H9 (cell line): ENCODE measurements around the gene NHERF1. TPM values are rescaled to one million over a fixed set of nuclear protein-coding genes. Genes with fewer than 3 reads are reported as not detected.
A peak's percentile ranks its signal among the peaks of the same experiment; 100 is the strongest.

Experiments
- DNase-seq: peaks from one replicate; pipeline ENCODE4 v3.0.0-alpha.2; 2017
- H2AFZ ChIP-seq: one replicate; pipeline ENCODE4 v1.6.1; 2013; ENCODE audit warnings: mild to moderate bottlenecking, low read length, control low read depth, moderate library complexity
- H2AK5ac ChIP-seq: 2 replicates; pipeline ENCODE4 v1.6.1; 2013; ENCODE audit warnings: low read length, control low read depth, mixed read lengths; ENCODE audit not compliant: insufficient read length
- H2BK120ac ChIP-seq: one replicate; pipeline ENCODE4 v1.6.1; 2013; ENCODE audit warnings: low read depth, mild to moderate bottlenecking, low read length, control low read depth, inconsistent platforms; ENCODE audit not compliant: poor library complexity, severe bottlenecking
- H2BK12ac ChIP-seq: 2 replicates; pipeline ENCODE4 v1.6.1; 2013; ENCODE audit warnings: low read length, control low read depth, mixed read lengths, low read depth; ENCODE audit not compliant: insufficient read length
- H2BK15ac ChIP-seq: 2 replicates; pipeline ENCODE4 v1.6.1; 2013; ENCODE audit warnings: low read depth, low read length, control low read depth
- H2BK20ac ChIP-seq: one replicate; pipeline ENCODE4 v1.6.1; 2013; ENCODE audit warnings: low read depth, mild to moderate bottlenecking, low read length, control low read depth, inconsistent platforms; ENCODE audit not compliant: poor library complexity, severe bottlenecking
- H2BK5ac ChIP-seq: 2 replicates; pipeline ENCODE4 v1.6.1; 2013; ENCODE audit warnings: low read length, control low read depth, mixed read lengths; ENCODE audit not compliant: insufficient read length
- H3K14ac ChIP-seq: 2 replicates; pipeline ENCODE4 v1.6.1; 2013; ENCODE audit warnings: low read length, control low read depth; ENCODE audit not compliant: insufficient read depth
- H3K18ac ChIP-seq: 2 replicates; pipeline ENCODE4 v1.6.1; 2013; ENCODE audit warnings: low read depth, mild to moderate bottlenecking, mixed read lengths, low read length, control low read depth; ENCODE audit not compliant: insufficient read length
- H3K23ac ChIP-seq: 2 replicates; pipeline ENCODE4 v1.6.1; 2013; ENCODE audit warnings: low read length, control low read depth, mixed read lengths, low read depth; ENCODE audit not compliant: insufficient read length
- H3K23me2 ChIP-seq: 2 replicates; pipeline ENCODE4 v1.6.1; 2013; ENCODE audit warnings: low read depth, mild to moderate bottlenecking, mixed read lengths, low read length, control low read depth; ENCODE audit not compliant: insufficient read length, poor library complexity, severe bottlenecking
- H3K27ac ChIP-seq: 2 replicates; pipeline ENCODE4 v1.5.1; 2013; ENCODE audit warnings: low read length, control low read depth, mixed read lengths, low read depth; ENCODE audit not compliant: insufficient read length
- H3K27me3 ChIP-seq: 2 replicates; pipeline ENCODE4 v1.6.1; 2013; ENCODE audit warnings: low read length, control low read depth, inconsistent platforms; ENCODE audit not compliant: insufficient read depth
- H3K4ac ChIP-seq: 2 replicates; pipeline ENCODE4 v1.6.1; 2013; ENCODE audit warnings: low read depth, mild to moderate bottlenecking, control low read depth, inconsistent platforms, low read length, moderate library complexity
- H3K4me1 ChIP-seq: 2 replicates; pipeline ENCODE4 v1.6.1; 2013; ENCODE audit warnings: low read length, control low read depth, inconsistent platforms; ENCODE audit not compliant: insufficient read depth
- H3K4me2 ChIP-seq: 2 replicates; pipeline ENCODE4 v1.6.1; 2013; ENCODE audit warnings: low read length, control low read depth, mixed read lengths; ENCODE audit not compliant: insufficient read length, insufficient read depth
- H3K56ac ChIP-seq: 2 replicates; pipeline ENCODE4 v1.6.1; 2013; ENCODE audit warnings: low read depth, mild to moderate bottlenecking, mixed read lengths, low read length, control low read depth; ENCODE audit not compliant: insufficient read length
- H3K79me1 ChIP-seq: 2 replicates; pipeline ENCODE4 v1.6.1; 2013; ENCODE audit warnings: low read depth, mild to moderate bottlenecking, moderate library complexity, low read length, control low read depth, inconsistent platforms; ENCODE audit not compliant: insufficient read depth, poor library complexity, severe bottlenecking
- H3K79me2 ChIP-seq: 2 replicates; pipeline ENCODE4 v1.6.1; 2013; ENCODE audit warnings: low read length, control low read depth, inconsistent platforms; ENCODE audit not compliant: insufficient read depth
- H3K9ac ChIP-seq: 2 replicates; pipeline ENCODE4 v1.6.1; 2013; ENCODE audit warnings: low read length, control low read depth, mixed read lengths; ENCODE audit not compliant: insufficient read length; ENCODE audit errors: extremely low read depth
- H3K9me3 ChIP-seq: one replicate; pipeline ENCODE4 v1.6.1; 2013; ENCODE audit warnings: low read depth, low read length, inconsistent platforms; ENCODE audit not compliant: control insufficient read depth
- H3T11ph ChIP-seq: one replicate; pipeline ENCODE4 v1.6.1; 2013; ENCODE audit warnings: mild to moderate bottlenecking, low read length, control low read depth, inconsistent platforms
- H4K20me1 ChIP-seq: one replicate; pipeline ENCODE4 v1.6.1; 2013; ENCODE audit not compliant: control insufficient read depth, insufficient read length, insufficient read depth
- H4K5ac ChIP-seq: 2 replicates; pipeline ENCODE4 v1.6.1; 2013; ENCODE audit warnings: low read depth, mild to moderate bottlenecking, mixed read lengths, low read length, control low read depth; ENCODE audit not compliant: insufficient read length
- H4K8ac ChIP-seq: replicated peaks from 2 replicates; pipeline ENCODE4 v1.6.1; 2013; ENCODE audit warnings: low read length, control low read depth, mixed read lengths, low read depth; ENCODE audit not compliant: insufficient read length
- H4K91ac ChIP-seq: 2 replicates; pipeline ENCODE4 v1.6.1; 2013; ENCODE audit warnings: low read depth, mild to moderate bottlenecking, moderate library complexity, mixed read lengths, low read length, control low read depth; ENCODE audit not compliant: insufficient read length
- H3K27ac Mint-ChIP-seq, 3 experiments: 2 replicates in 2 of 3; 3 replicates in 1 of 3; pipeline ENCODE4 v1.8.0; 2020 to 2021; ENCODE audit warnings: mixed read lengths in 3 of 3, mild to moderate bottlenecking in 1 of 3, moderate library complexity in 1 of 3
- H3K27me3 Mint-ChIP-seq: 2 replicates; pipeline ENCODE4 v1.8.0; 2021; ENCODE audit warnings: low read depth, mild to moderate bottlenecking, moderate library complexity, mixed read lengths
- H3K36me3 Mint-ChIP-seq, 3 experiments: 2 replicates in 2 of 3; 3 replicates in 1 of 3; pipeline ENCODE4 v1.8.0; 2020 to 2021; ENCODE audit warnings: low read depth in 3 of 3, mixed read lengths in 3 of 3; ENCODE audit not compliant: insufficient read depth in 1 of 3
- H3K4me1 Mint-ChIP-seq, 2 experiments: 2 replicates each; pipeline ENCODE4 v1.8.0; 2020; ENCODE audit warnings: mixed read lengths in 2 of 2
- H3K4me3 Mint-ChIP-seq, 2 experiments: 2 replicates in 1 of 2; 3 replicates in 1 of 2; pipeline ENCODE4 v1.8.0; 2020 to 2021; ENCODE audit warnings: mild to moderate bottlenecking in 2 of 2, mixed read lengths in 2 of 2, moderate library complexity in 1 of 2
- H3K9me3 Mint-ChIP-seq, 2 experiments: 2 replicates in 1 of 2; 3 replicates in 1 of 2; pipeline ENCODE4 v1.8.0; 2020; ENCODE audit warnings: mild to moderate bottlenecking in 2 of 2, mixed read lengths in 2 of 2, moderate library complexity in 1 of 2
- CTCF ChIP-seq: fragments of 200-600 bp; sonication (generic); conservative IDR thresholded peaks from 3 replicates; pipeline ENCODE4 v1.8.0; 2021; ENCODE audit warnings: antibody characterized with exemption, mild to moderate bottlenecking
- WGBS: extraction: QIAGEN DNeasy Blood & Tissue Kit; methylation state at CpG from one replicate; pipeline ENCODE4 v1.1.7; 2013; ENCODE audit warnings: missing lambda C conversion rate, low lambda C conversion rate, mixed read lengths; ENCODE audit not compliant: insufficient read length; ENCODE audit errors: extremely low coverage; 5-methylcytosine and 5-hydroxymethylcytosine counted together
- total RNA-seq: library from RNA; stranded (reverse); gene quantifications from 2 replicates; pipeline ENCODE4 v1.2.1, GENCODE V29; 2021

The NHERF1 gene
- total RNA-seq, 1 experiment from 2014 or later: 74.4 TPM

DNA sequence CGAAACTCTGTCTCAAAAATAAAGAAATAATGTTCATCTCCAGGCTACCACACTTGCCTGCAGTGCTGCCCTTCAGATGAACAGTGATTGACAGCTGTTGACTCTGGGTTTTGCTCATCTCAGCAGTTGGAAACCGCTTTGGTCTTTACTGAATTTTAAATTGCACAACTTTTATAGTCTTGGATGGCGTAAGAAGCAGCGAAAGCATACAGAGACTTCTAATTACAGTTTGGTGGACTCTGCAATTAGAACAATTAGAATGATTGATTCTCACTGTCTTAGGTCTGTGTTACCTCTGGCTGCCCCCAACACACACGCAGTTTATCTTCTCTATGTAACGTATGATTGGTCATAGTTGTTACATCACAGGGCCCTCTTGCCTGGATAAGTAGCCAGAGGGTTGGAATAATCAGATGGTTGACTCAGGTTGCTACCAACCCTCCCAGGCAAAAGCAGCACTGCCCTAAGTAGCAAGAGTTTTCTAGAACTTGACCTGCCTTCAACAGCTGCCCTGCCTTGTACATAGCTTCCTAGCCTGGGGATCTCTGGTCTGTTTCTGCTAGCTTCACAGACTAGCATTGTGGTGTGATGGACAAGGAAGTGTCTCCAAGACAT, 29.6 kb downstream of the NHERF1 start:
- H3T11ph ChIP-seq: no peak overlapping the region
- no peak overlapping the region for H2BK120ac ChIP-seq

More for the DNA sequence above, 29.6 kb downstream of the NHERF1 start:
- H3K79me2 ChIP-seq: no peaks in the 10 kb centered on the region
- no peak overlapping the region for H2AK5ac ChIP-seq
- Mint-ChIP-seq H3K27ac (peak overlapping the region in 1 of 3 experiments; percentile 35; a peak in 1 of 7 replicates), H3K4me1 (peaks cover 8 to 25% of the 10 kb centered on the region in 2 experiments), H3K9me3 (no peaks in the 10 kb centered on the region), H3K36me3 (peaks cover 7 to 35% (median 20%) of the 10 kb centered on the region in 3 experiments; a peak in 6 of 7 replicates), H3K4me3 (peak overlapping the region; percentile 55 to 91; a peak in 3 of 5 replicates), H3K27me3 (no peaks in the 10 kb centered on the region)
- no peak overlapping the region for H2BK12ac ChIP-seq
- no peaks in the 10 kb centered on the region for H3K27me3 ChIP-seq
- no peak overlapping the region for H2BK15ac ChIP-seq
- H3K56ac ChIP-seq: no peak overlapping the region
- no peak overlapping the region for H3K4ac ChIP-seq
- H3K18ac ChIP-seq: no peak overlapping the region
- H2BK20ac ChIP-seq: no peak overlapping the region
- H3K4me1 ChIP-seq: no peaks in the 10 kb centered on the region; the same call in 1 of the 2 replicates
- no peaks in the 10 kb centered on the region for H4K20me1 ChIP-seq
- no peak overlapping the region for H4K91ac ChIP-seq
- no CpG with 5 or more reads among the region's 6 CpGs for WGBS
- no peak overlapping the region for H3K4me2 ChIP-seq
- no peak overlapping the region for H2AFZ ChIP-seq
- no peak overlapping the region for H4K5ac ChIP-seq
- H3K9me3 ChIP-seq: no peaks in the 10 kb centered on the region
- TF ChIP-seq CTCF: no peak
- H4K8ac ChIP-seq: no peak overlapping the region
- no peak overlapping the region for H3K23ac ChIP-seq
- H3K27ac ChIP-seq: no peak overlapping the region
- no peaks in the 10 kb centered on the region for H3K79me1 ChIP-seq
- H3K23me2 ChIP-seq: peaks cover 10% of the 10 kb centered on the region
- DNase-seq: no peak
- no peak overlapping the region for H3K14ac ChIP-seq
- H3K9ac ChIP-seq: no peak overlapping the region
- H2BK5ac ChIP-seq: no peak overlapping the region
